HG03571 (cell line): ENCODE data around the gene PLXNA1.

Experiments
- ATAC-seq: cut with Tn5 transposase; IDR thresholded peaks from one replicate; pipeline ENCODE4 v1.9.1; 2021; ENCODE audit not compliant: unreplicated experiment

The PLXNA1 gene

GRCh38 chr3:126982471-126983175 lies at the start of gene PLXNA1:
TSS of gene PLXNA1 (plus strand) at chr3:126983115. CDS start at chr3:126988594, 5,479 bp downstream.
- ATAC-seq, result peak; percentile 67

- ATAC-seq, result no peak
Measured at GRCh38 chr3:126934031-126934531, 48.8 kb upstream of the PLXNA1 start.

- no peak for ATAC-seq
Measured at GRCh38 chr3:126934991-126935390, 47.9 kb upstream of the PLXNA1 start.

GRCh38 chr3:126935756-126936509 lies 47.0 kb upstream of the PLXNA1 start:
- no peak for ATAC-seq

- no peak for ATAC-seq
Measured at GRCh38 chr3:126936853-126937425, 46.0 kb upstream of the PLXNA1 start.

- no peak for ATAC-seq
Measured at GRCh38 chr3:126937533-126937932, 45.4 kb upstream of the PLXNA1 start.

- ATAC-seq, result no peak
Measured at GRCh38 chr3:126937973-126938372, 44.9 kb upstream of the PLXNA1 start.

- ATAC-seq, result no peak
Measured at GRCh38 chr3:126938520-126939337, 44.2 kb upstream of the PLXNA1 start.

- no peak for ATAC-seq
Measured at GRCh38 chr3:126939338-126939718, 43.6 kb upstream of the PLXNA1 start.

GRCh38 chr3:126939733-126940132 lies 43.2 kb upstream of the PLXNA1 start:
- ATAC-seq, result no peak

GRCh38 chr3:126941721-126942270 lies 41.1 kb upstream of the PLXNA1 start:
- ATAC-seq, result no peak

- ATAC-seq, result no peak
Measured at GRCh38 chr3:126944089-126944965, 38.6 kb upstream of the PLXNA1 start.

- no peak for ATAC-seq
Measured at GRCh38 chr3:126945171-126945721, 37.7 kb upstream of the PLXNA1 start.

- ATAC-seq, result no peak
Measured at GRCh38 chr3:126945891-126946290, 37.0 kb upstream of the PLXNA1 start.

GRCh38 chr3:126946405-126946804 lies 36.5 kb upstream of the PLXNA1 start:
- ATAC-seq, result no peak

GRCh38 chr3:126947429-126947828 lies 35.5 kb upstream of the PLXNA1 start:
- ATAC-seq, result no peak

GRCh38 chr3:126948980-126949535 lies 33.9 kb upstream of the PLXNA1 start:
- no peak for ATAC-seq

GRCh38 chr3:126951561-126951960 lies 31.4 kb upstream of the PLXNA1 start:
- no peak for ATAC-seq
